Endothelial cell of umbilical vein (primary cell): ENCODE data around the gene SSTR5. TPM values are rescaled to one million over a fixed set of nuclear protein-coding genes. Genes with fewer than 3 reads are reported as not detected.

Experiments
- BruUV-seq: library from RNA; stranded (reverse); fragments of 400-500 nt; replicated peaks from 2 replicates; lab custom pipeline; 2021; lab: Mats Ljungman, UMichigan
- CTCF ChIA-PET: fragments of 300-600, 350-600 bp; sonication (Branson Sonifier 250); formaldehyde crosslinking; loops from one replicate; lab custom pipeline; 2021; ENCODE audit warnings: antibody characterized with exemption, inconsistent platforms; lab: Charles Lee
- POLR2A ChIA-PET: fragments of 300-600, 350-600 bp; sonication (Branson Sonifier 250); formaldehyde crosslinking; loops from one replicate; lab custom pipeline; 2021; ENCODE audit warnings: antibody characterized with exemption, inconsistent platforms; lab: Charles Lee
- DNase-seq: peaks from one replicate; pipeline ENCODE4 v3.0.0-alpha.2; 2011; ENCODE audit warnings: low read depth, low spot score
- FAIRE-seq: peaks from 2 replicates; lab custom pipeline; 2011; peaks lifted over from hg19 to GRCh38; lab: Jason Lieb, UNC
- H2AFZ ChIP-seq: 2 replicates; pipeline ENCODE4 v1.6.0; 2012; ENCODE audit warnings: low read depth, low read length, control low read depth, inconsistent platforms
- H3K27ac ChIP-seq: 2 replicates; pipeline ENCODE4 v1.5.1; 2011; ENCODE audit warnings: low read depth, mild to moderate bottlenecking, control low read depth, low read length, moderate library complexity; ENCODE audit not compliant: insufficient read depth
- H3K27me3 ChIP-seq, 2 experiments: 2 replicates each; pipeline versions ENCODE4 v1.6.0 to v1.6.1; 2011; ENCODE audit warnings: low read length in 2 of 2, mixed read lengths in 1 of 2; ENCODE audit not compliant: control insufficient read depth in 2 of 2, insufficient read depth in 2 of 2
- H3K36me3 ChIP-seq, 2 experiments: 2 replicates in 1 of 2; 3 replicates in 1 of 2; pipeline ENCODE4 v1.5.1; 2011; ENCODE audit warnings: low read length in 2 of 2, mild to moderate bottlenecking in 1 of 2, moderate library complexity in 1 of 2; ENCODE audit not compliant: control insufficient read depth in 2 of 2, insufficient read depth in 2 of 2; ENCODE audit errors: extremely low read depth in 1 of 2
- H3K4me1 ChIP-seq: 3 replicates; pipeline ENCODE4 v1.5.1; 2011; ENCODE audit warnings: mild to moderate bottlenecking, low read length; ENCODE audit not compliant: control insufficient read depth, insufficient read depth; ENCODE audit errors: extremely low read depth
- H3K4me2 ChIP-seq: 2 replicates; pipeline ENCODE4 v1.6.1; 2011; ENCODE audit warnings: low read length, control low read depth, mixed read lengths; ENCODE audit not compliant: insufficient read depth
- H3K4me3 ChIP-seq, 3 experiments: fragments of 200-600 bp in 1 of 3; sonication (generic), shearing (Covaris generic) in 1 of 3; replicated peaks in 1 of 3; 2 replicates each; pipeline ENCODE4 v1.5.1; 2011 to 2016; ENCODE audit warnings: control low read depth in 3 of 3, low read length in 3 of 3, mild to moderate bottlenecking in 2 of 3, inconsistent platforms in 1 of 3, low read depth in 1 of 3, moderate library complexity in 1 of 3; ENCODE audit not compliant: insufficient read depth in 1 of 3
- H3K79me2 ChIP-seq: 2 replicates; pipeline ENCODE4 v1.6.0; 2012; ENCODE audit warnings: low read length, inconsistent platforms; ENCODE audit not compliant: control insufficient read depth, insufficient read depth
- H3K9ac ChIP-seq: replicated peaks from 2 replicates; pipeline ENCODE3; 2011; ENCODE audit warnings: low read length, control low read depth; ENCODE audit not compliant: insufficient read depth; ENCODE audit errors: extremely low read depth
- H3K9me1 ChIP-seq: replicated peaks from 3 replicates; pipeline ENCODE4 v1.6.0; 2011; ENCODE audit warnings: mild to moderate bottlenecking, low read length; ENCODE audit not compliant: control insufficient read depth, insufficient read depth; ENCODE audit errors: extremely low read depth
- H3K9me3 ChIP-seq: replicated peaks from 2 replicates; pipeline ENCODE4 v1.5.1; 2012; ENCODE audit warnings: low read length, inconsistent platforms; ENCODE audit not compliant: control insufficient read depth, insufficient read depth
- H4K20me1 ChIP-seq: replicated peaks from 2 replicates; pipeline ENCODE3; 2011; ENCODE audit warnings: mild to moderate bottlenecking, low read length; ENCODE audit not compliant: control insufficient read depth, insufficient read depth; ENCODE audit errors: extremely low read depth
- EZH2 ChIP-seq: IDR thresholded peaks from 2 replicates; pipeline ENCODE4 v1.6.1; 2012; ENCODE audit warnings: borderline replicate concordance, low read depth, mild to moderate bottlenecking, moderate library complexity, low read length, inconsistent platforms; ENCODE audit not compliant: severe bottlenecking
- FOS ChIP-seq: IDR thresholded peaks from 2 replicates; pipeline ENCODE4 v1.6.1; 2011; ENCODE audit warnings: mild to moderate bottlenecking, low read length, moderate library complexity, borderline replicate concordance; ENCODE audit not compliant: insufficient read depth
- GATA2 ChIP-seq: IDR thresholded peaks from 2 replicates; pipeline ENCODE4 v1.7.0; 2011; ENCODE audit warnings: low read depth, mild to moderate bottlenecking, moderate library complexity, mixed read lengths, low read length; ENCODE audit not compliant: insufficient read length, insufficient read depth
- JUN ChIP-seq: IDR thresholded peaks from 2 replicates; pipeline ENCODE4 v1.6.1; 2011; ENCODE audit warnings: borderline replicate concordance, low read depth; ENCODE audit not compliant: insufficient read length, insufficient read depth
- MYC ChIP-seq: IDR thresholded peaks from one replicate; pipeline ENCODE4 v1.6.1; 2011; ENCODE audit warnings: mild to moderate bottlenecking, low read depth, low read length
- POLR2A ChIP-seq: IDR thresholded peaks from 2 replicates; pipeline ENCODE4 v1.6.1; 2012; ENCODE audit warnings: low read depth, mild to moderate bottlenecking, control low read depth, low read length
- POLR2AphosphoS5 ChIP-seq: IDR thresholded peaks from 2 replicates; pipeline ENCODE4 v1.6.1; 2012; ENCODE audit warnings: low read depth, mild to moderate bottlenecking, control low read depth, low read length, moderate library complexity; ENCODE audit not compliant: insufficient read depth
- dilution Hi-C: fragments of 300-500 bp; cut with MboI; formaldehyde crosslinking; loops from one replicate; pipeline ENCODE4 v1.15.0; 2019; ENCODE audit warnings: low sequenced_read_pairs; ENCODE audit not compliant: extremely low pct_ligation_motif_present
- intact Hi-C: fragments of 100-400 bp; cut with micrococcal nuclease; formaldehyde crosslinking; loops from one replicate; pipeline ENCODE4 v1.10.0; 2022
- polyA plus RNA-seq, 4 experiments: library from polyadenylated mRNA; depleted of rRNA in 3 of 4; stranded (reverse) in 3 of 4; unstranded in 1 of 4; fragments of >200 nt; gene quantifications; 2 replicates each; pipeline versions ENCODE4 v1.2.1 to v1.2.3, GENCODE V29; 2011 to 2012; ENCODE audit warnings: missing spikeins in 1 of 4
- total RNA-seq: library from RNA; stranded (reverse); gene quantifications from 2 replicates; pipeline ENCODE4 v1.2.3, GENCODE V29; 2021
- TF ChIP-seq, protein P1 (sequence below), 2 donors: IDR thresholded peaks; 1 replicate in 1 of 2; 2 replicates in 1 of 2; pipeline ENCODE4 v1.5.1; 2011; ENCODE audit warnings: low read length in 2 of 2, mild to moderate bottlenecking in 2 of 2, moderate library complexity in 2 of 2, control low read depth in 1 of 2, inconsistent platforms in 1 of 2, low read depth in 1 of 2; ENCODE audit not compliant: insufficient read depth in 1 of 2; ENCODE audit errors: extremely low read depth in 1 of 2
- TF ChIP-seq, protein P2 (sequence below): IDR thresholded peaks from 2 replicates; pipeline ENCODE4 v1.6.1; 2011; ENCODE audit not compliant: insufficient read depth, insufficient read length

The SSTR5 gene
- total and polyA plus RNA-seq, 2 donors (not counting 3 experiments of a cell fraction or from before 2014, with no cell fraction given) = 0.24 to 0.52 TPM

DNA sequence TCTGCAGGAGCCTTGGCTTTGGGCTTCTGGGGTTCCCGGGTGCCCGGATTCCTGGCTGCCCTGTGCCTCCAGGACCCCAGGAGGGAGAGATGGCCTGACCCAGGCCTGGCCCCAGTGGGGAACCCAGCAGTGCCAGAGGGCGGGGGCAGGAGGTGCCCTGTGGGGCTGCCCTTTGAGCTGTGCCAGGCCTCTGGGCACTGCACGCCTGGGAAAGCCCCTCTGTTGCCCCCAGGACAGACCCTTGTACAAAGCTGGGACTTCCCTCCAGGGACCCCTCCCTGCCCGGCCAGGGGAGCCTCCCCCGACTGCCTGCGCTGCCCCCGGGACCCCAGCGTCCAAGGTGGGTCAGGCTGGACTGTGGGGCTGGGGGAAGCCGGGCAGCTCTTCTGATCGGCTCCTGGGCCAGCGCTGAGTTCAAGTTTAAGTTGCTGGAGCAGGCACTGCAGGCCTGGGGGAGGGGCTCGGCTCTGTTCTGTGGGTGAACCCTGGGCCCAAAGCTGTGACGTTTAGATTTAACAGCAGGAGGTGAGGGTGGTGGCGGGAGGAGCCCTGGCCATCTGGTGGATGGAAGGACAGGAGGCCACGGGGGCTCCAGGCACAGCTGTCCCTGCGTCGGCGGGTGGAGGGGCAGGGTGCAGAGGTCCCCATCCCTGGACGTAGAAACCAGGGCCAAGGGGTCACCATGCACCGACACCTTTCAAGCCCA, 51.1 kb downstream of the SSTR5 start:
- no peak for DNase-seq
- Histone ChIP-seq H3K4me3 (no peak overlapping the region), H3K9me1 (no peaks in the 10 kb centered on the region), H3K4me1 (no peaks in the 10 kb centered on the region), H3K9ac (no peak overlapping the region), H3K4me2 (no peak overlapping the region), H2AFZ (no peak overlapping the region), H3K9me3 (no peaks in the 10 kb centered on the region), H3K79me2 (no peaks in the 10 kb centered on the region), H3K36me3 (no peaks in the 10 kb centered on the region), H4K20me1 (no peaks in the 10 kb centered on the region), H3K27ac (no peak overlapping the region), H3K27me3 (no peaks in the 10 kb centered on the region)
- ChIA-PET POLR2A (no interaction called here), CTCF (interaction anchor here (1.4 kb wide), 1 partner anchor 66 kb away, joined by 6 read pairs; no protein-coding TSS in a partner anchor)
- TF ChIP-seq, protein P1, sequence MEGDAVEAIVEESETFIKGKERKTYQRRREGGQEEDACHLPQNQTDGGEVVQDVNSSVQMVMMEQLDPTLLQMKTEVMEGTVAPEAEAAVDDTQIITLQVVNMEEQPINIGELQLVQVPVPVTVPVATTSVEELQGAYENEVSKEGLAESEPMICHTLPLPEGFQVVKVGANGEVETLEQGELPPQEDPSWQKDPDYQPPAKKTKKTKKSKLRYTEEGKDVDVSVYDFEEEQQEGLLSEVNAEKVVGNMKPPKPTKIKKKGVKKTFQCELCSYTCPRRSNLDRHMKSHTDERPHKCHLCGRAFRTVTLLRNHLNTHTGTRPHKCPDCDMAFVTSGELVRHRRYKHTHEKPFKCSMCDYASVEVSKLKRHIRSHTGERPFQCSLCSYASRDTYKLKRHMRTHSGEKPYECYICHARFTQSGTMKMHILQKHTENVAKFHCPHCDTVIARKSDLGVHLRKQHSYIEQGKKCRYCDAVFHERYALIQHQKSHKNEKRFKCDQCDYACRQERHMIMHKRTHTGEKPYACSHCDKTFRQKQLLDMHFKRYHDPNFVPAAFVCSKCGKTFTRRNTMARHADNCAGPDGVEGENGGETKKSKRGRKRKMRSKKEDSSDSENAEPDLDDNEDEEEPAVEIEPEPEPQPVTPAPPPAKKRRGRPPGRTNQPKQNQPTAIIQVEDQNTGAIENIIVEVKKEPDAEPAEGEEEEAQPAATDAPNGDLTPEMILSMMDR (IDR thresholded peaks at IDR 0.05; ENCODE audit: extremely low read depth in 1 of 2, insufficient read depth in 1 of 2, low read depth in 1 of 2, low read length in 2 of 2) = no peak
- TF ChIP-seq GATA2 = no peak
- no peak for TF ChIP-seq POLR2A
- intact Hi-C loops = no loop called here
- BruUV-seq = no TSS peak
- dilution Hi-C loops = no loop called here
- no peak for FAIRE-seq

DNA sequence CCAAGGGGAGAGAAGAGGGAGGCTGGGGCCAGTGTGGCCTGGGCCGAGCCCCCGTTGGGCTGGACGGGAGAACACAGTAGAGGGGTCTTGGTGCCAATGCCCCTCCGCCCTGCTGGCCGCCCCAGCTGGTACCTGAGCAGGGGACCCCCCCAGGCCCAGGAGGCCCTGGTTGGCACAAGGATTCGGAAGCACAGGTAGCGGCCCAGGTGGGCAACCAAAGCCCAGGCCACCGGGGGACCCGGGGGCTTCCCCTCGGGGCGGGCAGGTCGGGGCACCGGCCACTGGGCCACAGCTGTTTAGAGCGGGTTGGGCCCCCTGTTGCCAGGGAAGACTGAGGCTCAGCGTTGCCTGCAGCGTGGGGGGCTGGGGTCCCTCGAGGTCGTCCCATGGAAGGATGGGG, 51.7 kb downstream of the SSTR5 start:
- CTCF ChIA-PET = interaction anchor here (1.4 kb wide), 1 partner anchor 67 kb away, joined by 6 read pairs; no protein-coding TSS in a partner anchor
- H3K27me3 ChIP-seq = no peaks in the 10 kb centered on the region
- H3K36me3 ChIP-seq = no peaks in the 10 kb centered on the region
- no peak overlapping the region for H3K9ac ChIP-seq
- no peak for DNase-seq
- no peak overlapping the region for H3K27ac ChIP-seq
- no peaks in the 10 kb centered on the region for H3K4me1 ChIP-seq
- H3K9me3 ChIP-seq = no peaks in the 10 kb centered on the region
- H2AFZ ChIP-seq = no peak overlapping the region
- POLR2A ChIA-PET = no interaction called here
- BruUV-seq = no TSS peak
- intact Hi-C loops (no loop called here), dilution Hi-C loops (no loop called here)
- no peak for TF ChIP-seq POLR2AphosphoS5
- TF ChIP-seq FOS = no peak
- no peak for TF ChIP-seq POLR2A
- TF ChIP-seq JUN = no peak
- TF ChIP-seq, protein P1 (IDR thresholded peaks at IDR 0.05; ENCODE audit: extremely low read depth in 1 of 2, insufficient read depth in 1 of 2, low read depth in 1 of 2, low read length in 2 of 2) = no peak
- no peak for TF ChIP-seq GATA2
- TF ChIP-seq, protein P2, sequence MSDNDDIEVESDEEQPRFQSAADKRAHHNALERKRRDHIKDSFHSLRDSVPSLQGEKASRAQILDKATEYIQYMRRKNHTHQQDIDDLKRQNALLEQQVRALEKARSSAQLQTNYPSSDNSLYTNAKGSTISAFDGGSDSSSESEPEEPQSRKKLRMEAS = no peak
- TF ChIP-seq EZH2 = no peak
- no peak for TF ChIP-seq MYC
- H3K4me2 ChIP-seq = no peak overlapping the region
- FAIRE-seq = no peak
- no peaks in the 10 kb centered on the region for H3K9me1 ChIP-seq
- no peaks in the 10 kb centered on the region for H4K20me1 ChIP-seq
- H3K79me2 ChIP-seq = no peaks in the 10 kb centered on the region
- no peak overlapping the region for H3K4me3 ChIP-seq
